Measurements from ENCODE around the gene TCEANC2. TPM values are rescaled to one million over a fixed set of nuclear protein-coding genes. Genes with fewer than 3 reads are reported as not detected.
"Not testable (repeated sequence)": the region's sequence is repeated elsewhere in the genome, so short reads cannot be mapped to it uniquely, and the experiment has no call there.

The TCEANC2 gene
- total RNA-seq, 4 donors from 2014 or later = 1.5 to 7.3 (median 3.2) TPM

DNA sequence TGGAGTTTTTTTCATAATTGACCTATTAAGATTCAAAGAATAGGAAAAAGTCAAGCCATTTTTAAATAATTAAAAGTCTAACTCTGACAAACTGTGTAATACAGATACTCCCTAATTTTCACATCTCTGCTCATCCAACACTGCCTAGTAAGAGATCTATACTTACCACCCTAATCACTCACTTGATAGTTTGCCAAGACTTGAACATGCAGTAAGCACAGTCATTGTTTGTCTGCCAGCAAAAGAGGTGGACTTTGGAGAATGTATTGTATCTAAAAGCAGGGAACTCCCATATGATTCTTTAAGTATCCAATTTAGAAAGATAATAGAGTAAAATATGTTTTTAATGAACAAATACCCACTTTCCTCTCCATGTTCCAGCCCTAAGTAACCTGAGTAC is 15.9 kb upstream of the TCEANC2 start:
- no peak for TF ChIP-seq POLR2A (IDR thresholded peaks at IDR 0.05)
- TF ChIP-seq, protein P1, sequence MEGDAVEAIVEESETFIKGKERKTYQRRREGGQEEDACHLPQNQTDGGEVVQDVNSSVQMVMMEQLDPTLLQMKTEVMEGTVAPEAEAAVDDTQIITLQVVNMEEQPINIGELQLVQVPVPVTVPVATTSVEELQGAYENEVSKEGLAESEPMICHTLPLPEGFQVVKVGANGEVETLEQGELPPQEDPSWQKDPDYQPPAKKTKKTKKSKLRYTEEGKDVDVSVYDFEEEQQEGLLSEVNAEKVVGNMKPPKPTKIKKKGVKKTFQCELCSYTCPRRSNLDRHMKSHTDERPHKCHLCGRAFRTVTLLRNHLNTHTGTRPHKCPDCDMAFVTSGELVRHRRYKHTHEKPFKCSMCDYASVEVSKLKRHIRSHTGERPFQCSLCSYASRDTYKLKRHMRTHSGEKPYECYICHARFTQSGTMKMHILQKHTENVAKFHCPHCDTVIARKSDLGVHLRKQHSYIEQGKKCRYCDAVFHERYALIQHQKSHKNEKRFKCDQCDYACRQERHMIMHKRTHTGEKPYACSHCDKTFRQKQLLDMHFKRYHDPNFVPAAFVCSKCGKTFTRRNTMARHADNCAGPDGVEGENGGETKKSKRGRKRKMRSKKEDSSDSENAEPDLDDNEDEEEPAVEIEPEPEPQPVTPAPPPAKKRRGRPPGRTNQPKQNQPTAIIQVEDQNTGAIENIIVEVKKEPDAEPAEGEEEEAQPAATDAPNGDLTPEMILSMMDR (IDR thresholded peaks at IDR 0.05) = no peak
- no peaks in the 10 kb centered on the region for H3K4me1 ChIP-seq
- no peak for DNase-seq
- intact Hi-C loops (cut with DNase I; ENCODE audit: low total_unique reads) = no loop called here
- no peaks in the 10 kb centered on the region for H3K36me3 ChIP-seq
- H3K4me3 ChIP-seq = no peak overlapping the region
- H3K9me3 ChIP-seq = no peaks in the 10 kb centered on the region
- H3K27me3 ChIP-seq = no peaks in the 10 kb centered on the region
- H3K27ac ChIP-seq = no peak overlapping the region

DNA sequence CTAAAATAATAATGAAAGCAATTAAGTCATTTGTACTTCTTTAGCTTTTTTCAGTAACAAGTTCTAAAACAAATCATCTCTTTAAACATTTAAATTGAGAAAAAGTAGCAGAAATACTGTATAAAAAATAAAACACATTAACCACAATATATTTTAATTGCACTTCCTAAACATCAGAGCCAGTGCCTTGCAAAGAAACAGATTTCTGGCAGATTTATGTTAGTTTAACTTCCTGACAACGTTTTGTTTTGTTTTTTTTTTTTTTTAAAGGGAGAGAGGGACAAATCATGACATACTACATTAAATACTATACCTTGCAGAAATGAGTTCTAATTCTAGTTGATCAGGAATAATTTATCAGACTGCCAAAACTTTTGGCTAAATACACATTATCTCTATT is 11.6 kb upstream of the TCEANC2 start:
- Histone ChIP-seq H3K27me3 (no peaks in the 10 kb centered on the region), H3K4me3 (no peak overlapping the region), H3K9me3 (no peaks in the 10 kb centered on the region), H3K27ac (no peak overlapping the region), H3K4me1 (no peaks in the 10 kb centered on the region), H3K36me3 (no peaks in the 10 kb centered on the region)
- no peak for DNase-seq
- intact Hi-C loops (cut with DNase I; ENCODE audit: low total_unique reads) = no loop called here
- TF ChIP-seq, protein P1 (IDR thresholded peaks at IDR 0.05) = no peak
- TF ChIP-seq POLR2A (IDR thresholded peaks at IDR 0.05) = no peak

DNA sequence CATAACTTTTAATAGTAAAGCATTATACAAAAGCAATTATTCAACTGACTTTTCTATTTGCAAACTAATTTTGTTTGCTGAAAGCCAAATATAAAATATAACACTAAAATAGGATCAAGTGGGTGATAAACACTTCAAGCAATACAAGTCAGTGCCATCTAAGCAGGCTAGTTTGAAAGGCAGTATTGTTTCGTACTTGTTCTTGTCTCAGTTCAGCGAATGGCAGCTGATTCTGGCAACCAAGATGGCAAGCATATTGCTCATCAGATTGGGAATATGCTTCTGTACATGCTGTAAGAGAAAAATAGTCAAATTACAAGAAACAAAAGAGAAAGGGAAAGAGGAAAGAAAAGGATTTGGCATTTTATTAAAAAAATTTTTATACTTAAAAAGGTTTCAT is 7.9 kb upstream of the TCEANC2 start:
- H3K4me3 ChIP-seq = no peak overlapping the region
- no peaks in the 10 kb centered on the region for H3K27me3 ChIP-seq
- no peaks in the 10 kb centered on the region for H3K9me3 ChIP-seq
- no peaks in the 10 kb centered on the region for H3K36me3 ChIP-seq
- TF ChIP-seq, protein P1 (IDR thresholded peaks at IDR 0.05) = no peak
- no peak for TF ChIP-seq POLR2A (IDR thresholded peaks at IDR 0.05)
- DNase-seq = no peak
- intact Hi-C loops (cut with DNase I; ENCODE audit: low total_unique reads) = no loop called here
- H3K27ac ChIP-seq = no peak overlapping the region
- H3K4me1 ChIP-seq = peaks cover 0 to 4% of the 10 kb centered on the region in 2 donors

DNA sequence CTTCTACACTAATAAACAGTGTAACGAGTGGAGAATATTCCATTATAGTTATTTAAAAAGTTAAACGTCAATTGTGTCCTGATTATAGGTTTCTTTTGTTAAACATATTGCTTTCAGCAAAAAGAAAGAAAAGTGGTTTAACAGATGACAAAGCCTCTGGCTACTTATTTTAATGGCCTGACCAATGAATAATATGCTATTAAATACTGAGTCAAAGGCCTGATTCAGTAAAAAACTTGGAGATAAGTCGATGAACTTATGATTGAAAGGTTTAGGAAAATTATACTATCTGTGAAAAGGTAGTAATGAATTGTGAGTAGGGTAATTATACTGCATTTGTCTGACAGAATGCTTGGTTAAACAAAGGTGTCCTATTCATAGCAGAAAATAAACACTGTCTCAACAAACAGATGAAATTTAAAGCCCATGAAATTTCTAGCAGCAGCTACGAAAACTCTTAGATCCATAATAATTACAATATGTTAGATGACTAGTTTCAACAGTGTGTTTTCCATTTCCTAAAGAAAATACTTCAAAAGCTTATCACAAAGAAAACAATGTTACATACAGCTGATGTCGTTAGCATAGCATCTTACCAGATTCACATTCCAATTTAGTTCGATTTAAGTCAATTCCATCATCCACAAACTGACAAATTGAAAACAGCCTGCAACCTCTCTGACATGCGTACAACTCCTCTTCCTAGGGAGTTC is 6.6 kb upstream of the TCEANC2 start:
- peaks cover 0 to 4% of the 10 kb centered on the region in 2 donors for H3K4me1 ChIP-seq
- no peaks in the 10 kb centered on the region for H3K27me3 ChIP-seq
- TF ChIP-seq, protein P1 (IDR thresholded peaks at IDR 0.05) = no peak
- no peak for TF ChIP-seq POLR2A (IDR thresholded peaks at IDR 0.05)
- H3K36me3 ChIP-seq = no peaks in the 10 kb centered on the region
- no peaks in the 10 kb centered on the region for H3K9me3 ChIP-seq
- intact Hi-C loops (cut with DNase I; ENCODE audit: low total_unique reads) = no loop called here
- H3K27ac ChIP-seq = no peak overlapping the region
- H3K4me3 ChIP-seq = no peak overlapping the region
- no peak for DNase-seq

DNA sequence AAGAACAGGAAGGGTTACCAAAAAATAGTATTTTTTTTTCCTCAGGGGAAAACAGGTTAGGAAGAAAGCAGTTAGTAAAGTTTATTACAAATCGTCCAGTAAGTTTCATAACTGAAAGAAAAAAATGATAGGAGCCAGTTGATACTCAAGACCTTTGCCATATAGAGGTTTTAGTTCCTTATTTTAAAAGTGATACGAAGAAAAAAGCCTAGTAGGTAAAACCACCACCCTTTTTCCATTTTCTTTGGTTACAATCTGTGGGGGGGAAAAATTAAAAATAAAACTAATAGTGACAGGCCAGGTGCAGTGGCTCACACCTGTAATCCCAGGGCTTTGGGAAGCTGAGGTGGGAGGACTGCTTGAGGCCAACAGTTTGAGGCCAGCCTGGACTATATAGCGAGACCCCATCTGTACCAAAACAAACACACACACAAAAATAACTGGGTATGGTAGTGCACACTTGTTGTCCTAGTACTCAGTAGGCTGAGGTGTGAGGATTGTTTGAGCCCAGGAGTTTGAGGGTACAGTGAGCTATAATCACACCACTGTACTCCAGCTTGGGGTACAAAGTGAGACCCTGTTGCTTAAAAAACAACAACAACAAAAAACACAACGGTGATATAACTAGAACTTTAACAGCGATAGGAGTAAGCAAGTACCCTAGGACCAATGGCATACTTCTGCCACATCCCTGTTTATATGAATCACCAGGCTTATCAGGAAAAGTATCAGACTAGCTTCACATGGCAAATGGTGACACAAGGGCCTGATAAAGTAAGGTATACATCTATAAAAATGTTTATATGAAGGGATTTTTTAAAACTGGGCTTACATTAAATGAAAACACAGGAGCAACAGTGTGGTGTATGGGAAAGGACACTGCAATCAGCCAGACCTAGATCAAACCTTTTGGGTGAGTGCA is 5.8 kb upstream of the TCEANC2 start:
- no peak for DNase-seq
- Histone ChIP-seq H3K36me3 (no peaks in the 10 kb centered on the region), H3K9me3 (no peaks in the 10 kb centered on the region), H3K4me1 (peaks cover 0 to 4% of the 10 kb centered on the region in 2 donors), H3K27me3 (no peaks in the 10 kb centered on the region), H3K4me3 (no peak overlapping the region), H3K27ac (no peak overlapping the region)
- intact Hi-C loops (cut with DNase I; ENCODE audit: low total_unique reads) = no loop called here
- no peak for TF ChIP-seq POLR2A (IDR thresholded peaks at IDR 0.05)
- TF ChIP-seq, protein P1 (IDR thresholded peaks at IDR 0.05) = no peak

DNA sequence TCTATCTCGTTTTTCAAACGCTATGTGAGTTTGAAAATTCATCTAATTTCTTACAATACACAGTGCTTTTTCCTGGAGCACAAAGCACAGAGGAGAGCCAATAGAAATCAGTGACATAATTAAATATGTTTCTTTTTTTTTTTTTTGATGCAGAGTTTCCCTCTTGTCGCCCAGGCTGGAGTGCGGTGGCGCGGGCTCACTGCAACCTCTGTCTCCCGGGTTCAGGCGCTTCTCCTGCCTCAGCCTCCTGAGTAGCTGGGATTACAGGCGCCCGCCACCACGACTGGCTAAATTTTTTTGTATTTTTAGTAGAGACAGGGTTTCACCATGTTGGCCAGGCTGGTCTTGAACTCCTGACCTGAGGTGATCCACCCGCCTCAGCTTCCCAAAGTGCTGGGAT is 3.0 kb upstream of the TCEANC2 start:
- DNase-seq; H3K27me3 ChIP-seq; H3K36me3 ChIP-seq; H3K9me3 ChIP-seq; H3K27ac ChIP-seq; H3K4me1 ChIP-seq; H3K4me3 ChIP-seq; intact Hi-C loops (cut with DNase I; ENCODE audit: low total_unique reads): not testable (repeated sequence)

All from uterus (tissue), 4 donors.